Stromal cell of bone marrow (primary cell): ENCODE measurements around the gene TNFRSF9.
"Not testable (repeated sequence)": the region's sequence is repeated elsewhere in the genome, so short reads cannot be mapped to it uniquely, and the experiment has no call there.

ENCODE experiments used
- DNase-seq: peaks from one replicate; pipeline ENCODE4 v3.0.0-alpha.2; 2012; ENCODE audit warnings: low read depth

TNFRSF9 gene

DNA sequence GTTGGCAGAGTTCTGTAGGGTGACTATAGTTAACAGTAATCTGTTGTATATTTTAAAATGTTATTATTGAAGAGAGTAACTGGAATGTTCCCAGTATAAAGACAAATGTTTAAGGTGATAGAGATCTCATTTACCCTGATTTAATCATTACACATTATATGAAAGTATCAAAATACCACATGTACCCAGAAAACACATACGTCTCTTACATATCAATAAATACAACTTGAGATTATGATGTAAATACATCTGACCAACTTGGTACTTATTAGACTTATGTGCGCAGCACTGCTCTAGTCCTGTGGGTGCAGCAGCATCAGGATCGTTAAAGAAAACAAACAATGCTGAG, 20.2 kb upstream of the TNFRSF9 start:
- no peak for DNase-seq

DNA sequence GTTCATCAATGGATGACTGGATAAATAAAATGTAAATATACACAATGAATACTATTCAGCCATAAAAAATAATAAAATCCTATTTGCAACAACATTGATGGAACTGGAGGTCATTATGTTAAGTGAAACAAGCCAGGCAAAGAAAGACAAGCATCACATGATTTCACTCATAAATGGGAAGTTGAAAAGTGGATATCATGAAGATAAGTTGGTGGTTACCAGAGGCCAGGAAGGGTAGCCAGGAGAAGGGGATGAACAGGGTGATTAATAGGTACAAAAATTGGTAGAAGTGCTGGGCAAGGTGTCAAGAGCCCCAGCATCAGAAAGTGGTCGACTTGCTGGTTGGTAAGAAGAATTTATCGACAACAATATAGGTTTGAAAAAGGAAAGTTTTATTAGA, 19.5 kb upstream of the TNFRSF9 start:
- DNase-seq = no peak

GRCh38 chr1:7956218-7957032, 15.8 kb upstream of the TNFRSF9 start:
- DNase-seq = no peak

DNA sequence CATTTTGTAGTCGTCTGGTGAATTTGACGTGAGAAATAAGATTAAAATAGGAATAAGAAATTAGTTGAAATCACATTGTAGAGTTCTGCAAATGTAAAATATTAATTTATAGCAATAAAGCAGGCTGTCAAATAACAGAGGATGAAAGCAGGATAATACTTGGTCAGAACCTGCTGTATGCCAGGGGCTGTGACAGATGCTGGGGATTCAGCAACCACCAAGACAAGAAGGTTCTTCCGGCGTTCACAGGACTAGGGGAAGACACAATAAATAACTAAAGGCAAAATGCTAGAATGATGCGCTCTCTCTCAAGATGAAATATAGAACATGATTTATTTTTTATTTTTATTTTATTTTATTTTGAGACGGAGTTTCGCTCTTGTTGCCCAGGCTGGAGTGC, 14.0 kb upstream of the TNFRSF9 start:
- DNase-seq = no peak

- DNase-seq = peak; percentile 66
Observed at GRCh38 chr1:7953850-7954609, 13.4 kb upstream of the TNFRSF9 start.

- not testable (repeated sequence) for DNase-seq
Observed at GRCh38 chr1:7952791-7953190, 12.2 kb upstream of the TNFRSF9 start.

DNA sequence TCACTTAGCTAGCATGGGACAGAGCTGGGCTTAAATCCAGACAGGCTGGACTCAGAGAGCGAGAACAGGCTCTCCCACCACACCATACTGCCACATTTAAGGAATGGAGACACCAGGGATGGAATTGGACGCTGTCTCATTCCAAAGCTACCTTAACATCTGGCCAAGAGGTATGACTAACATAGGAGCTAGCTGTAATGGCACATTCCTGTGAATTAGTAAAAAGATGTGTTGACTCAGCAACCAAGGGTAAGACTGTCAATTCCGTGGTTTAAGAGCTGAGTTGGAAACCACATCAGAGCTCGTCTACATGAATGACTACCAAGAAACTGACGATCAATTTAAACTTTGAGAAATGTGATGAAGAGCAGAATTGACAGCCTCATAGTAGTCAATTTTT, 8.3 kb upstream of the TNFRSF9 start:
- peak; percentile 50 for DNase-seq

DNA sequence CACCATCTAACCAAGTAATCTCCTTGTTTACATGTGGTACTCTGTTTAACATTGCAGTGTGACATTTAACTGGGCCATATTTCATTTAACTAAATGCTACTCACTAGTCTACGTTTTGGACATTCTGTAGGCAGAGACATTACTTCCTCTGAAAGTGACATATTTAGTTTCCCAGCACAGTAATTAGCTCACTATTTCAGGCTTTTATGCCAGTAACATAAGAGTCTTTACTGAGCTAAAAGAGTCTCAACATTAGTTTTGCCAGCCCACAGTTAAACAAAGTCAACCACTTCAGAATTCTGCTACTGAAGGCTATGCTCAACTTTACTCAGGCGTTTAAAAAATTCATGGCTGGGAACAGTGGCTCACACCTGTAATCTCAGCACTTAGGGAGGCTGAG, 2.6 kb upstream of the TNFRSF9 start:
- DNase-seq = no peak

DNA sequence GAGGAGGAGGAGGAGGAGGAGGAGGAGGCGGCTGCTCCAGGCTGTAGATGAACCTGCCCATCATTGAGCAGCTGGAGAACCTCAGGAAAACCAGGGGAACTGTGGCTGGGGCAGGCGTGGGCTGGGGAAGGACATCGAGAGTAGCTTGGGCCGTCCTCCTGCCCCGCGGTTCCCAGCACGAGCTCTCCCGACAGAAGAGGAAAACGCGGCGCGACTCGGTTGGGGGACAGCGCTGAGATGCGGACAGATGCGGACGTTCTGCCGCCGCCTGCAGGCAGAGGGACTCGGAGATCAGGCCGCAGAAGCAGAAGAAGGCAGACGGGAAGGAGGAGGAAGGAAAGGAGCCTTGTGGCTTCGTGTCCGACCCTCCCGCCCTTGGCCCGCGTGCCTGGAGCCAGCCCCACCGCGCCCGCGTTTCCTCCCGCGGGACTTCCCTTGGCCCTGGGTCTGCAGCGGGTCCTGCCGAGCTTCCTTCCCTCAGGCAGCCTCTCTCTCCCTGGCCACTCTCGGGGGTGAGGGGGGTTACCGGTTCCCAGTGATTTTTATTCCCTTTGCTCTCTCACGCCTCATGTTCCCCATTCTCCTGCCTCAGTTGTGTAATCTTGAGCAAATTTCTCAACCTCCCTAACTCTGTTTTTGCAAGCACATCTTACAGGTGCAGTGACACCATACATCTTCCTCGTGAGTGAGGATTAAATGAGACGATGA, 1.7 kb upstream of the TNFRSF9 start:
- DNase-seq = no peak

- DNase-seq = no peak
Observed at GRCh38 chr1:7941437-7941793, 776 bp upstream of the TNFRSF9 start.

DNA sequence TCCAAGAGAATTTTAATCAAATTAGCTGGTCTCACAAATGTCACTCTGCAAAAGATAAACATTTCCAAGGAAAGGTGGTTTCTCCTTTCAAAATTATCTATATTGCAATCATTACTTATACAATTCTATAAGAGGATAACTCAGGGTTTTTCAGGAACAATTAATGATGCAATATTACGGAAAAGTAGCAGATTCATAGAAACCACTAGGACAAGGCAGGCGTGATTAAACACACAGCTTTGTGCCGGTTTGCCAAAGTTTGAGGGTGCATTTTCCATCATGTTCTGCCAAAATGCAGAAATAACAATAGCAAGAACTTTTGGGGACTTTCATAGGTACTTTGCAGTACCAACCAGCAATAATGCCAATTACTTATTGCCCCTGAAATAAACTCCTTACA, 605 bp downstream of the TNFRSF9 start:
- DNase-seq = no peak

GRCh38 chr1:7938070-7938469, 2.6 kb downstream of the TNFRSF9 start:
- DNase-seq = no peak

GRCh38 chr1:7932524-7933138, 8.0 kb downstream of the TNFRSF9 start:
- DNase-seq = no peak

DNA sequence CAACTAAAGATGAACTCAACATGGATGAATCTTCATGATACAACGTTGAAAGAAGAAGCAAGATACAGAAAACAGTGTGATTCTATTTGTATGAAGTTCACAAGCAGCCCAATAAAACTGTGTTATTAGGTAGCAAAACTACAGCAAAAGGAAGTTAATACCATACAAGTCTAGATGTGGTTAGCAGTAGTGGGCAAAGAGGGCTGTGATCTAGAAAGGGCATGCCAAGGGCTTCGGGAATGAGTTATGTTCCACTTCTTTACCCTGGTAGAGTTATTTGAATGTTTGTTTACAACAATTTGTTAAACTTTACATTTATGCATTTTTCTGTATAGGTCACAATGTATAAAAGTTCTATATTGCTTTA, 9.2 kb downstream of the TNFRSF9 start:
- DNase-seq = no peak

GRCh38 chr1:7930645-7931445, 9.8 kb downstream of the TNFRSF9 start:
- DNase-seq = no peak

DNA sequence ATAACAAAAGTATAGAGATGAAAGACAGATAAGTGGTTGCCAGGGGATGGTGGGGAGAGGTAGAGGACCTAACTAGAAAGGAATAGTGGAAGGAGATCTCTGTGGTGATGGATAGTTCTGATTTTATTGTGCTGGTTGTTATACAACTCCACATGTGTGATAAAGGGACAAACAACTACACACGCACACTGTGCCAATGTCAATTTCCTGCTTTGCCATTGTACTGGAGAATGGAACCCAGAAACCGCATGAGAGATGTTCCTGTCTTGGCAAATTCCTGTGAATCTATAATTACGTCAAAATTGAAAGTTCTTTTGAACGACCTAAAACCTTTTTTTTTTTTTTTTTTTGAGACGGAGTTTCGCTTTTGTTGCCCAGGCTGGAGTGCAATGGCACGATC, 11.0 kb downstream of the TNFRSF9 start:
- no peak for DNase-seq

DNA sequence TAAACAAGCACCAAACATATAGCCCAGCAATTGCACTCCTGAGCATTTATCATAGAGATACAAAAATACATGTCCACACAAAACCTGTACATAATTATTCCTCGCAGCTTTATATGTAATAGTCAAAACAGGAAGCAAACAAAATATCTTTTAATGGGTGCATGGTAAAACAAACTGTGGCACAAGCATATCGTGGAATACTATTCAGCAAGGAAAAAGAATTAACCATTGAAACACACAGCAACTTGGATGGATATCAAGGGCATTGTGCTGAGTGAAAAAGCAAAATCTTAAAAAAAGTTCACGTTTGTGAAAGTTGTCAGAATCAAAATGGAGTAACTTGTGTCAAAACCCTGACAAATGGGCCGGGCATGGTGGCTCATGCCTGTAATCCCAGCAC, 12.4 kb downstream of the TNFRSF9 start:
- DNase-seq = no peak

GRCh38 chr1:7927061-7927460, 13.6 kb downstream of the TNFRSF9 start:
- DNase-seq = not testable (repeated sequence)

DNA sequence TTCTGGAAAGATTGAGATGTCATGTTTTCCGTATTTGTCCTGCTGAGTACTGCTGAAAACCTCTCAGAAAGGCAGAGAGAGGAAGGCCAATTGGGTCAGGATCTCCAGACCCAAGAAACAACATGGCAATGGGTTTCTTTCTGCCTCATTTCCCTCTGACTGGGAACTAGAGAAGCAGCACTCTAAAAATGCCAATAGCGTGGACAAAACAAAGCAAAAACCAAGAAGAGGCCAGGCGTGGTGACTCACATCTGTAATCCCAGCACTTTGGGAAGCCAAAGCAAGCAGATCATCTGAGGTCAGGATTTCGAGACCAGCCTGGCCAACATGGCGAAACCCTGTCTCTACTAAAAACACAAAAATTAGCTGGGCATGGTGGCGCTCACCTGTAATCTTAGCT, 18.3 kb downstream of the TNFRSF9 start:
- DNase-seq = peak; percentile 77

DNA sequence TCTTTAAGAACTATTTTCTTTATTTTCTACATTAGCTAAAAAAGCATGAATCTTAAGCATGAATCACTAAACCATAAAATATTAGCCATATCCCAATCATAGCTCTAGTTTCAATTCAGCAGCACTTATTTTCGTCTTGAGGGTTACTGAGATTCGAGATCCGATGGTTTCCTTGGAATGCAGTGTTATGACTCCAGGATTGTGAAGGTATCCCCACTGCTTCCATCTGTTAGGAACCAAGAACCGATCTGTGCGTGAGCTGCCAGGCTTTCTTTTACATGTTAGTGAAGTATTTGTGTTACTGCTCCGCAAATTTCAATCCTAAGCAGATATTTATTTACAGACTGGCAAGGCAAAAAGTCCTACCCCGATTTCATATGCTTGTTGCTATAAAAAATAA, 18.8 kb downstream of the TNFRSF9 start:
- DNase-seq = peak; percentile 50

- no peak for DNase-seq
Observed at GRCh38 chr1:7919880-7920279, 20.8 kb downstream of the TNFRSF9 start.

- DNase-seq = not testable (repeated sequence)
Observed at GRCh38 chr1:7917971-7918370, 22.7 kb downstream of the TNFRSF9 start.
